Fibroblast of lung (primary cell): ENCODE measurements around the gene HRC.

Source experiments
- CTCF ChIP-seq, 2 donors: IDR thresholded peaks in 1 of 2; conservative IDR thresholded peaks in 1 of 2; 1 replicate in 1 of 2; 2 replicates in 1 of 2; pipeline ENCODE4 v1.5.1; 2011 to 2012; ENCODE audit warnings: low read length in 2 of 2, control low read depth in 1 of 2, inconsistent platforms in 1 of 2, low read depth in 1 of 2, mild to moderate bottlenecking in 1 of 2
- EZH2 ChIP-seq: IDR thresholded peaks from 2 replicates; pipeline ENCODE4 v1.5.1; 2012; ENCODE audit warnings: low read length, control low read depth, mild to moderate bottlenecking; ENCODE audit errors: missing control alignments

- TF ChIP-seq CTCF (conservative IDR thresholded peaks at IDR 0.05 in 1 of 2, IDR thresholded peaks at IDR 0.05 in 1 of 2; ENCODE audit: low read depth in 1 of 2, low read length in 2 of 2): no peak
- no peak for TF ChIP-seq EZH2
Observed at GRCh38 chr19:49132974-49133609, 22.1 kb downstream of the HRC start.
